Tibial nerve (tissue), 4 donors: ENCODE results near the gene SHANK3. TPM values are rescaled to one million over a fixed set of nuclear protein-coding genes. Genes with fewer than 3 reads are reported as not detected.

ENCODE experiments used
- DNase-seq, 2 donors: peaks; one replicate each; pipeline ENCODE4 v3.0.0-alpha.2; 2019; ENCODE audit warnings: low spot score in 2 of 2
- H3K27ac ChIP-seq, 4 donors: fragments of 200-600 bp; sonication (generic) in 3 of 4; one replicate each; pipeline ENCODE4 v1.5.1; 2017 to 2019; ENCODE audit warnings: mild to moderate bottlenecking in 1 of 4
- H3K27me3 ChIP-seq, 2 donors: fragments of 200-600 bp; sonication (generic) in 1 of 2; one replicate each; pipeline versions ENCODE4 v1.5.1 to v1.6.0; 2017 to 2019
- H3K36me3 ChIP-seq, 3 donors: fragments of 200-600 bp; sonication (generic); one replicate each; pipeline ENCODE4 v1.5.1; 2018 to 2019
- H3K4me1 ChIP-seq, 4 donors: fragments of 200-600 bp; sonication (generic) in 3 of 4; one replicate each; pipeline ENCODE4 v1.5.1; 2017 to 2019
- H3K4me3 ChIP-seq, 4 donors: fragments of 200-600 bp; sonication (generic) in 3 of 4; one replicate each; pipeline ENCODE4 v1.5.1; 2017 to 2019; ENCODE audit warnings: mild to moderate bottlenecking in 1 of 4, moderate library complexity in 1 of 4
- H3K9me3 ChIP-seq, 4 donors: fragments of 200-600 bp; sonication (generic) in 3 of 4; one replicate each; pipeline ENCODE4 v1.5.1; 2017 to 2019
- CTCF ChIP-seq, 5 experiments: fragments of 200-600 bp in 3 of 5; fragments of 450-650 bp in 2 of 5; sonication (generic) in 3 of 5; IDR thresholded peaks; one replicate each; pipeline ENCODE4 v1.5.1; 2016 to 2019; ENCODE audit warnings: antibody characterized with exemption in 5 of 5, mild to moderate bottlenecking in 3 of 5, moderate library complexity in 2 of 5
- EP300 ChIP-seq, 2 donors: sonication (generic); formaldehyde crosslinking; IDR thresholded peaks; one replicate each; pipeline ENCODE4 v1.6.1; 2017; ENCODE audit warnings: antibody characterized with exemption in 2 of 2, mild to moderate bottlenecking in 1 of 2
- POLR2A ChIP-seq, 2 donors: fragments of 450-650 bp; IDR thresholded peaks; one replicate each; pipeline ENCODE4 v1.6.1; 2017; ENCODE audit warnings: antibody characterized with exemption in 2 of 2, mild to moderate bottlenecking in 2 of 2, moderate library complexity in 2 of 2
- WGBS, 2 donors: methylation state at CpG; one replicate each; pipeline ENCODE4 v1.1.5; 2018; 5-methylcytosine and 5-hydroxymethylcytosine counted together
- total RNA-seq, 4 donors: library from RNA; depleted of rRNA; stranded (reverse); fragments of >200 nt; gene quantifications; one replicate each; pipeline ENCODE4 v1.1.0, GENCODE V29; 2016

Gene SHANK3
- total RNA-seq, 4 donors from 2014 or later = 10.3 to 29.4 (median 20.5) TPM

DNA sequence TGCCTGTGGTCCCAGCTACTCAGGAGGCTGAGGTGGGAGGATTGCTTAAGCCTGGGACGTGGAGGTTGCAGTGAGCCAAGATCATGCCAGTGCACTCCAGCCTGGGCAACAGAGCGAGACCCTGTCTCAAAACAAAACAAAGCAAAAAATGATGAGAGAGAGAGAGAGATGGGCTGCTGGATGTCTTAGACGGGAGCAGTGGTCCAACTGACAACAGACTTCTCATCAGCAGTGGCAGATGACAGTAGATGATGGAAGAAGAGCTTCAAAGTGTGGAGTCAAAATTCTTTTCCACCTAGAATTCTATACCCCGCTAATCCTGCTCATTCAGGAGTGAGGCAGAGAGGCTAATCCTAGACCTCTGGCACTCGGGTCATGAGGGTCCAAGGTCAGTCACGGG is 36.4 kb downstream of the SHANK3 start:
- TF ChIP-seq CTCF (IDR thresholded peaks at IDR 0.05) = no peak
- TF ChIP-seq POLR2A (IDR thresholded peaks at IDR 0.05) = no peak
- TF ChIP-seq EP300 (IDR thresholded peaks at IDR 0.05) = no peak
- Histone ChIP-seq H3K36me3 (peaks cover 0 to 39% (median 0%) of the 10 kb centered on the region in 3 donors), H3K4me3 (no peak overlapping the region), H3K4me1 (peaks cover 5 to 52% (median 9%) of the 10 kb centered on the region in 4 donors), H3K27me3 (no peaks in the 10 kb centered on the region), H3K27ac (no peak overlapping the region), H3K9me3 (no peaks in the 10 kb centered on the region)
- no peak for DNase-seq
- WGBS, 2 donors = 92 to 93% methylated on average over 5 to 6 of the region's 6 CpGs

DNA sequence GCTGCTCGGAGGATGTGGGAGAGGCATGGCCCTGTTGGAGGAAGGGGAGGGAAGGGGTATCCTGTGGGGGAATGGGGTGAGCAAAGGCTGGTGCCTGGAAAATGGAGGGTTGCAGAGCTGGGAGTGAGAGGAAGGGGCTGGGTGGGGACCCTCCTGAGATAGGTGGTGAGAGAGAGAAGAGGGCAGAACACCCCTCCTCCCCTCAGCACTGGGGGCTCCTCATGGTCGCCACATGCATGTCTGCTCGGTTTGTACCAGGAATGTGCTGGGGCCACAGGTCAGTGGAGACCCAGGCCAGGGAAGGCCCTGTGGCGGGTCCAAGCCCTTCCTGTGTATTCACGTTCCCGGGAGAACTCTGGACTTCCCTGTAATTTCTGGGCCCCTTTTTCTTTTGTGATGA is 37.6 kb downstream of the SHANK3 start:
- H3K36me3 ChIP-seq = peaks cover 0 to 33% (median 0%) of the 10 kb centered on the region in 3 donors
- DNase-seq = no peak
- no peaks in the 10 kb centered on the region for H3K9me3 ChIP-seq
- H3K27ac ChIP-seq = no peak overlapping the region
- no peaks in the 10 kb centered on the region for H3K27me3 ChIP-seq
- 75 to 84% methylated on average over 6 of the region's 6 CpGs for WGBS, 2 donors
- TF ChIP-seq EP300 (IDR thresholded peaks at IDR 0.05) = no peak
- no peak for TF ChIP-seq POLR2A (IDR thresholded peaks at IDR 0.05)
- no peak for TF ChIP-seq CTCF (IDR thresholded peaks at IDR 0.05)
- peaks cover 5 to 55% (median 12%) of the 10 kb centered on the region in 4 donors for H3K4me1 ChIP-seq
- H3K4me3 ChIP-seq = no peak overlapping the region

GRCh38 chr22:50710886-50711285 is 38.3 kb downstream of the SHANK3 start:
- Histone ChIP-seq H3K27me3 (no peaks in the 10 kb centered on the region), H3K4me1 (peaks cover 5 to 57% (median 12%) of the 10 kb centered on the region in 4 donors), H3K4me3 (no peak overlapping the region), H3K27ac (no peak overlapping the region), H3K9me3 (no peaks in the 10 kb centered on the region), H3K36me3 (peaks cover 0 to 36% (median 0%) of the 10 kb centered on the region in 3 donors)
- no peak for DNase-seq
- WGBS, 2 donors = 92 to 94% methylated on average over 33 to 38 of the region's 38 CpGs
- TF ChIP-seq EP300 (IDR thresholded peaks at IDR 0.05) (no peak), POLR2A (IDR thresholded peaks at IDR 0.05) (no peak), CTCF (IDR thresholded peaks at IDR 0.05) (no peak)

DNA sequence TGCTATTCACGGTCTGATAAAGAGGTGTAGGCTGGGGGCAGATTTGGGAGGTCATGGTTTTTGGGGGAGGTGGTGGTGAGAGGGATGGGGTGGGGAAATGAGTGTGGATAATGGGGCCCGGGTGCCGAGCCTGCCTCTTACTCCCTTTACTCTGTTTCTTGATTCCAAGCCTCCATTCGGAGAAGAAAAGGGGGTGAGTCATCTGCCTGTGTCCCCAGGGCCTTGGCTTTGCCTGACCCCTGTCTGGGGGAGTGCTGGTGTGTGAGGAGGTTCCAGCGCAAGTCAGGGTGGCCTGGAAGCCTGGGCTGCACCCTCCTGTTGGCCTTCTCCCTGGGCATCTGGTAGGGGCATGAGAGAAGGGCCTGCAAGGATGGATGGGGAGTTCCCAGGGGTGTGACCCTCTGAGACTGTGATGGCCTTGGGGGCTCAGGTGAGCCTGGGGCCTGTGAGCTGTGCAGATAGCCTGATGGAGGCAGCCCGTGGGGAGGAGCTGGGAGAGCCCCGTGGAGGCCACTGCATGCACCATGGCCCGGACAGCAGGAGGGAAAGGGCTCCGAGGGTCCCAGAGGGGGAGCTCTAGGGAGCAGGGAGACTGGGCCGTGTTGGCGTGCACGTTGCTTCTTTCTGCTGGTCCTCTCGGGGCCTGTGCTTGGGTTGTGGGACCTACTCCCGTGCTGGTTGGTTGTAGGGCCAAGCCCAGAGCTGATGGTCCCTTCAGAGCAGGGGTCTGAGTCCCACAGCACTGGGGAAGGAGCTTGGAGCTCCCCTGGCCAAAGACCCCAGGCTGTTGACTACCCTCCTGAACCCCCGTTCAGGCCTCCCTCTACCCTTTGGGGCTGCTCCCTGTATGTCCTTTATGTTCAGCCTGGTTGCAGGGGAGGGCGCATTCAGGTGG is 39.1 kb downstream of the SHANK3 start:
- no peak for TF ChIP-seq EP300 (IDR thresholded peaks at IDR 0.05)
- no peak for TF ChIP-seq CTCF (IDR thresholded peaks at IDR 0.05)
- no peak for TF ChIP-seq POLR2A (IDR thresholded peaks at IDR 0.05)
- peaks cover 0 to 28% (median 0%) of the 10 kb centered on the region in 3 donors for H3K36me3 ChIP-seq
- no peaks in the 10 kb centered on the region for H3K9me3 ChIP-seq
- H3K27me3 ChIP-seq = no peaks in the 10 kb centered on the region
- H3K27ac ChIP-seq = no peak overlapping the region
- 79% methylated on average over 10 to 14 of the region's 16 CpGs for whole genome bisulfite sequencing, 2 donors
- H3K4me3 ChIP-seq = no peak overlapping the region
- no peak for DNase-seq
- peaks cover 5 to 57% (median 12%) of the 10 kb centered on the region in 4 donors for H3K4me1 ChIP-seq

DNA sequence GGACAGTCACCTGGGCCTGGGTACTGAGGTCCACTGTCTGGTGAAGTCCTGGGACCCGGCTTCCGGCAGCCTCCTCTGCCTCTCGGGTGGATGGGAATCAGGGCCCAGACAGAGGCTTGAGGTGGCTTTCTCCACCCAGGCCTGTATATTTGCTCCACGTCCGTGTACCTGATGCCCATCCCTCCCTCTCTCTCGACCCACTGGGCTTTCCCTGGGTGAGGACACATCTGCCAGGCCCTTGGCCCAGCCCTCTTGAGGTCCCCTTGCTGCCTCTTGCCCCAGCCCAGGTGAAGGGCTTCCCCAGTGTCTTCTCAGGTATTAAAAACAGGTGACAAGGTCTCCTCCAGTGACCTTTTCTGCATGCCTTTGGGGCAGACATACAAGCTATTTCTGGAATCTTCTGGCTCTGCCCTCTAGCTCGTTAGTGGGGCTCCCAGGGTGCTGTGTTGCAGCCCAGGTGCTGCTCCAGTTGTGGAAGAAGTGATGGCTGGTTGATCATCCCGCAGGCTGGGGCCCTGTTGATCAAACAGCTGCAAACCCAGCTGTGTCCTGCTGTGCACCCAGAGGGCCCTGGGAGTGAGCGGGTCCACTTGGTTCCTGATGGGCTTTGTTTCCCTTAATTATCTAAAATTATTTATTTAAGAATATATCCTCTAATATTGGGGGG is 39.9 kb downstream of the SHANK3 start:
- H3K27ac ChIP-seq = peak overlapping the region in 2 of 4 donors; percentile 13 to 72
- WGBS, 2 donors = 77 to 83% methylated on average over 9 of the region's 9 CpGs
- no peaks in the 10 kb centered on the region for H3K9me3 ChIP-seq
- no peaks in the 10 kb centered on the region for H3K27me3 ChIP-seq
- peaks cover 0 to 29% (median 0%) of the 10 kb centered on the region in 3 donors for H3K36me3 ChIP-seq
- no peak for TF ChIP-seq EP300 (IDR thresholded peaks at IDR 0.05)
- no peak for TF ChIP-seq POLR2A (IDR thresholded peaks at IDR 0.05)
- TF ChIP-seq CTCF (IDR thresholded peaks at IDR 0.05) = no peak
- H3K4me3 ChIP-seq = no peak overlapping the region
- DNase-seq = no peak
- peaks cover 5 to 57% (median 12%) of the 10 kb centered on the region in 4 donors for H3K4me1 ChIP-seq
